Large intestine (tissue), 3 donors: ENCODE results near the gene RPTOR. TPM values are rescaled to one million over a fixed set of nuclear protein-coding genes. Genes with fewer than 3 reads are reported as not detected.

ENCODE experiments used
- DNase-seq, 2 donors: peaks; one replicate each; pipeline versions ENCODE4 v3.0.0 to v3.0.0-alpha.2; 2013
- H3K27ac ChIP-seq: one replicate; pipeline ENCODE4 v1.5.1; 2013; ENCODE audit warnings: low read length
- H3K27me3 ChIP-seq: 2 replicates; pipeline ENCODE4 v1.6.1; 2013; ENCODE audit warnings: low read length; ENCODE audit not compliant: control insufficient read depth, insufficient read depth
- H3K36me3 ChIP-seq: 2 replicates; pipeline ENCODE4 v1.6.1; 2013; ENCODE audit warnings: low read length; ENCODE audit not compliant: control insufficient read depth, insufficient read depth
- H3K4me1 ChIP-seq: one replicate; pipeline ENCODE4 v1.6.1; 2013; ENCODE audit warnings: low read length; ENCODE audit not compliant: control insufficient read depth, insufficient read depth
- H3K4me3 ChIP-seq: one replicate; pipeline ENCODE4 v1.5.1; 2013; ENCODE audit warnings: low read length
- H3K9me3 ChIP-seq: one replicate; pipeline ENCODE4 v1.6.1; 2013; ENCODE audit warnings: mild to moderate bottlenecking, low read depth, low read length, moderate library complexity; ENCODE audit not compliant: control insufficient read depth
- WGBS: methylation state at CpG from one replicate; pipeline ENCODE4 v1.1.5; 2013; ENCODE audit warnings: low lambda C conversion rate; ENCODE audit not compliant: insufficient coverage; 5-methylcytosine and 5-hydroxymethylcytosine counted together
- polyA plus RNA-seq: library from polyadenylated mRNA; unstranded; fragments of 120-200 nt; gene quantifications from one replicate; pipeline ENCODE4 v1.2.1, GENCODE V29; 2013

Gene RPTOR
- polyA plus RNA-seq, 1 donor: 16.8 TPM

- Histone ChIP-seq H3K4me1 (no peaks in the 10 kb centered on the region), H3K36me3 (no peaks in the 10 kb centered on the region), H3K27me3 (no peaks in the 10 kb centered on the region), H3K27ac (no peak overlapping the region), H3K4me3 (no peak overlapping the region), H3K9me3 (no peaks in the 10 kb centered on the region)
- WGBS: no CpG with 5 or more reads among the region's 3 CpGs
- DNase-seq: no peak
These were observed 135.2 kb downstream of the RPTOR start for GRCh38 chr17:80679816-80680215.

- no CpG with 5 or more reads among the region's 18 CpGs for WGBS
- H3K27me3 ChIP-seq: no peaks in the 10 kb centered on the region
- H3K27ac ChIP-seq: no peak overlapping the region
- no peaks in the 10 kb centered on the region for H3K4me1 ChIP-seq
- H3K4me3 ChIP-seq: no peak overlapping the region
- DNase-seq: no peak
- H3K9me3 ChIP-seq: no peaks in the 10 kb centered on the region
- H3K36me3 ChIP-seq: peaks cover 2% of the 10 kb centered on the region
These were observed 136.6 kb downstream of the RPTOR start for GRCh38 chr17:80681215-80681614.

DNA sequence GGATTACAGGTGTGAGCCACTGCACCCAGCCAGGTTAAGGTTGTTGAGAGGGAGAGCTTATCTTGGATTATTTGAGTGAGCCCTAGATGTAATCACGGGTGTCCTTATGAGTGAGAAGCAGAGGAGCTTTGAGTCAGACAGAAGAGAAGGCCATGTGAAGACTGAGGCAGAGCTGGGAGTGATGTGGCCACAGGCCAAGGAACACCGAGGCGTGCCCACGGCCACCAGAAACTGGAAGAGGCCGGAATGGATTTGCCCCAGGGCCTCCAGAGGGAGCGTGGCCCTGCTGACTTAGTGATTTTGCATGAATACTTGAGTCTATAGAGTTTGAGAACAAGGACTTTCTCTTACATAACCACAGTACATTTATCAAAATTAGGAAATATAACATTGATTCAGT is 137.7 kb downstream of the RPTOR start:
- no CpG with 5 or more reads among the region's 6 CpGs for WGBS

GRCh38 chr17:80683625-80684104 is 139.0 kb downstream of the RPTOR start:
- H3K4me1 ChIP-seq: no peaks in the 10 kb centered on the region
- H3K27me3 ChIP-seq: no peaks in the 10 kb centered on the region
- no peak overlapping the region for H3K27ac ChIP-seq
- DNase-seq: no peak
- no peak overlapping the region for H3K4me3 ChIP-seq
- no peaks in the 10 kb centered on the region for H3K9me3 ChIP-seq
- H3K36me3 ChIP-seq: peaks cover 2% of the 10 kb centered on the region
- WGBS: no CpG with 5 or more reads among the region's 10 CpGs

More for the DNA sequence above, 137.7 kb downstream of the RPTOR start:
- H3K36me3 ChIP-seq: peaks cover 2% of the 10 kb centered on the region
- DNase-seq: no peak
- no peaks in the 10 kb centered on the region for H3K9me3 ChIP-seq
- no peaks in the 10 kb centered on the region for H3K27me3 ChIP-seq
- H3K4me1 ChIP-seq: no peaks in the 10 kb centered on the region
- no peak overlapping the region for H3K27ac ChIP-seq
- no peak overlapping the region for H3K4me3 ChIP-seq

DNA sequence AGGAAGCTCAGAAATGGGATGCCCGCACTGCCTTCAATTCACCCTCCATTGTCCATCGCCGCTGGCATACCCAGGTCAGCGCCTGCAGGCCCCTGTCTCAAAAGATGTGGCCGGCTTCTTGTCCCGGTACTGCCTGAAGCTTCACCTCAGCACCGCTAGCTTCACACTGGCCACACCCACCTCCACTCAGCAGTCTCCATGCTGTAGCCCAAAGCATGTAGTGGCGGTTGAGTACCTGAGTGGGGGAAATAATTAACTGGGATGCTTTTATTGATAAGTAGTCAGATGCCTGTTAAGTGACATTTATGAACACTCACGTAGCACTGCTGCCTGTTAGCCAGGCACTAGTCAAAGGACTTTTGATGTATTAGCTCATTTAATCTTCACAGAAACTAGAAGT is 143.2 kb downstream of the RPTOR start:
- Histone ChIP-seq H3K4me1 (no peaks in the 10 kb centered on the region), H3K36me3 (peaks cover 2% of the 10 kb centered on the region), H3K9me3 (peaks cover 3% of the 10 kb centered on the region), H3K27ac (no peak overlapping the region), H3K4me3 (no peak overlapping the region), H3K27me3 (no peaks in the 10 kb centered on the region)
- DNase-seq: no peak
- WGBS: 80% methylated on average over 1 of the region's 9 CpGs

DNA sequence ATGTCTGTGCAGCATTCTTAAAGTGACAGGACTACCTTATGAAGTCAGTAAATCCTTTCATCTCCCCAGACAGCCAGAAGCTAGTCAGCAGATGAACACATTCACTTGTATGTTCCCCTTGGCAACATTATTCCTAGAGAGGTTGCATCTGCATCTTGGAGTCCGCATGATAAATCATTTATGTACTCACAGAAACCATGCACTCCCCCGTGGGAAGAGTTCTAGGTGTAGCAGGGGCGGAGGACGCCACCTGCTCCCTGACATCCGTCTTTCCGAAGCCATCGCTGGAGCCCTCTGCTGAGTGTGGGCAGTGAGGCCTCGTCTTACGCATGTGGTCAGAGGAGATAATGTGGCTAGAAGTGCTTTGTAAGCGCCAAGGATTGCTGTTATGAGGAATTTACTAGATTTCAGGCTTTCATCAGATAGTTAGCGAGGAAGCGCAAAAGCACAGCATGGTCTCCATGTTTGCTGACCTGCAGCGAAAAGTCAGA is 144.5 kb downstream of the RPTOR start:
- no peak overlapping the region for H3K4me3 ChIP-seq
- no peak overlapping the region for H3K27ac ChIP-seq
- DNase-seq: no peak
- peaks cover 3% of the 10 kb centered on the region for H3K9me3 ChIP-seq
- no CpG with 5 or more reads among the region's 13 CpGs for WGBS
- H3K36me3 ChIP-seq: peaks cover 2% of the 10 kb centered on the region
- no peaks in the 10 kb centered on the region for H3K4me1 ChIP-seq
- no peaks in the 10 kb centered on the region for H3K27me3 ChIP-seq

GRCh38 chr17:80691784-80692183 is 147.1 kb downstream of the RPTOR start:
- H3K27me3 ChIP-seq: no peaks in the 10 kb centered on the region
- no peaks in the 10 kb centered on the region for H3K36me3 ChIP-seq
- H3K9me3 ChIP-seq: peaks cover 3% of the 10 kb centered on the region
- no peak overlapping the region for H3K4me3 ChIP-seq
- H3K27ac ChIP-seq: no peak overlapping the region
- no peak for DNase-seq
- no CpG with 5 or more reads among the region's 10 CpGs for WGBS
- H3K4me1 ChIP-seq: peaks cover 22% of the 10 kb centered on the region

- Histone ChIP-seq H3K27me3 (no peaks in the 10 kb centered on the region), H3K36me3 (no peaks in the 10 kb centered on the region), H3K27ac (no peak overlapping the region), H3K4me1 (peaks cover 24% of the 10 kb centered on the region), H3K4me3 (no peak overlapping the region), H3K9me3 (peaks cover 4% of the 10 kb centered on the region)
- WGBS: no CpG with 5 or more reads among the region's 13 CpGs
- no peak for DNase-seq
These were observed 148.4 kb downstream of the RPTOR start for GRCh38 chr17:80692931-80693467.

DNA sequence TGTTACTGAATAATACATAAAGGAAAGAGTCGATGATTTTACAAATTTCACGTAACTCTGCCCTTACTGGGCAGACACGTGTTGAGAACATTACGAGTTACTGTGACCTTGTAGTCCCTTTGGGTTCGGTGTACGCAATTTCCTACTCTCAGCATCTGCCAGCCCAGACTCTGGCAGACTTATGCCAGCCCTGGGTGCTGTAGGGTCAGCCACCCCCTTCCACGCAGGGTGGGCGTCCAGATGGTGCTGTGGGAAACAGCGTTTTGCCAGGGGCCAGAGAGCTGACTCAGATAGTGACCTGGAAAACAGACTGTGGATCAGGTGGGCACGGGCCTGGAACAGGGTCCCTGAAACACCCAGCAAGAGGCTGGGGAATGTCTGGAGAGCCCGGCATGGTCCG is 148.9 kb downstream of the RPTOR start:
- no peaks in the 10 kb centered on the region for H3K36me3 ChIP-seq
- WGBS: no CpG with 5 or more reads among the region's 12 CpGs
- H3K4me1 ChIP-seq: peaks cover 24% of the 10 kb centered on the region
- H3K27me3 ChIP-seq: no peaks in the 10 kb centered on the region
- no peak overlapping the region for H3K4me3 ChIP-seq
- no peak for DNase-seq
- H3K27ac ChIP-seq: no peak overlapping the region
- H3K9me3 ChIP-seq: peaks cover 6% of the 10 kb centered on the region

DNA sequence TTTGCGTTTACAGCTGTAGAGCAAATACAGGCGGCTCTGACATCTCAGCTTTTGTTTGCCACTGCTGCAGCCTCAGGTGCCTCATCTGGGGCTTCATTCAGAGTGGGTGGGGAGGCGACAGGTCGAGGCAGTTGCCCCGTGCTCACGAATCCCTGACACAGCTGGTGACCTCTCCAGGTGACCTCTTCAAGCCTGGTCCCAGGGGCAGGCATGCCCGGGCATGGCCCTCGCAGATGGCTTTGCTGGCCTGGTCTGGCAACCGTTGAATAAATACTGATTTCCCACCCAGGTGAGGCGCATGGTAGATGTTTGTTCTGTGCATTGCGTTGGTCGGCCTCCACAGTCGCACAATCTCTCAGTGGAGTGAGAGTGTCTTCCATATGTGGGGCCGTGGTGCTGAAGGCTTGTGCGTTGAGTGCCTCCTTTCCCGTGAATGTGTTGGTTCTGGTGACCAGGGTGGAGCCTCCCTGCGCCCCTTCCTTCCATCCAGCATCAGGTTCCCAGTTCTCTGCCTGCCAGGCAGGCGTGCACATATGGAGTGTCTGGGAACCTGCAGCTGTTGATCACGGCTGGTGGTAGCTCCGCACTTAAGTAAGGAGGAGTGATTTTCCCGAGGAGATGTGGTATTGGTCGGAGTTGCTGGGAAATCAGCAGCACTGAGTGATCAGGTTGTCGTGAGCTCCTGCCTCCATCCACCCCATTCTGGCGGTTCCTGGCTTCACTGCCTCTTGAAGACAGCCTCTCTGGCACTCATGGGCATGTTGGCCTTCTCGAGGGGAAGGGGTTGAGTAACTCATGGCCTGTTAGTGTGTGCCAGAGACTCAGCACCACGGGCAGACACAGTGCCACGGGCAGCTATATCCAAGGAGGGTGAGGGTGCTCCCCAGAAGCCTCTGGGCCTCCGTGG is 149.7 kb downstream of the RPTOR start:
- no peaks in the 10 kb centered on the region for H3K27me3 ChIP-seq
- peaks cover 24% of the 10 kb centered on the region for H3K4me1 ChIP-seq
- no peaks in the 10 kb centered on the region for H3K36me3 ChIP-seq
- H3K4me3 ChIP-seq: no peak overlapping the region
- no peak for DNase-seq
- peak overlapping the region; percentile 75 for H3K27ac ChIP-seq
- WGBS: no CpG with 5 or more reads among the region's 28 CpGs
- peaks cover 6% of the 10 kb centered on the region for H3K9me3 ChIP-seq
